K562 (cell line): Measurements from ENCODE around the gene ARHGEF26. TPM values are rescaled to one million over a fixed set of nuclear protein-coding genes. Genes with fewer than 3 reads are reported as not detected.

Experiments used
- ATAC-seq: fragments of 200-7000 bp; cut with Tn5 transposase; 3 replicates; pipeline ENCODE4 v1.9.1; 2020; ENCODE audit warnings: moderate library complexity
- BruUV-seq: library from RNA; stranded (reverse); fragments of 400-500 nt; replicated peaks from 2 replicates; lab custom pipeline; 2021; lab: Mats Ljungman, UMichigan
- CTCF ChIA-PET: fragments of 300-600 bp; formaldehyde crosslinking; extraction: SDS; loops from one replicate; lab custom pipeline; 2021; ENCODE audit warnings: low intra/inter-chr PET ratio; lab: Yijun Ruan, JAX
- POLR2A ChIA-PET: fragments of 300-600, 350-650 bp; sonication (Branson Sonifier 250); formaldehyde crosslinking; extraction: SDS; loops from one replicate; lab custom pipeline; 2021; ENCODE audit warnings: antibody characterized with exemption, inconsistent platforms; lab: Yijun Ruan, JAX
- DNase-seq, 4 experiments: peaks; one replicate each; pipeline versions ENCODE4 v3.0.0 to v3.0.0-alpha.2; 2011 to 2018; ENCODE audit warnings: low spot score in 3 of 4, mixed read lengths in 3 of 4; ENCODE audit errors: extremely low read depth in 1 of 4
- FAIRE-seq: peaks from 2 replicates; lab custom pipeline; 2011; peaks lifted over from hg19 to GRCh38; lab: Jason Lieb, UNC
- H2AFZ ChIP-seq: 2 replicates; pipeline ENCODE4 v1.6.0; 2011; ENCODE audit warnings: low read depth, low read length, control low read depth, inconsistent platforms
- H3K27ac ChIP-seq: fragments of 200-600 bp; 3 replicates; pipeline ENCODE4 v1.8.0; 2011; ENCODE audit warnings: low read depth, mild to moderate bottlenecking, control low read depth, inconsistent platforms, low read length, moderate library complexity, mixed read lengths; ENCODE audit errors: extremely low read depth
- H3K27me3 ChIP-seq, 2 experiments: fragments of 300-600 bp in 1 of 2; 2 replicates in 1 of 2; 3 replicates in 1 of 2; pipeline versions ENCODE4 v1.6.0 to v1.8.0; 2011; ENCODE audit warnings: inconsistent platforms in 2 of 2, low read length in 2 of 2, mild to moderate bottlenecking in 1 of 2, mixed read lengths in 1 of 2, moderate library complexity in 1 of 2; ENCODE audit not compliant: control insufficient read depth in 2 of 2, insufficient read depth in 2 of 2
- H3K36me3 ChIP-seq: fragments of 300-600 bp; 3 replicates; pipeline ENCODE4 v1.8.0; 2011; ENCODE audit warnings: mild to moderate bottlenecking, low read length, inconsistent platforms; ENCODE audit not compliant: control insufficient read depth, insufficient read depth
- H3K4me1 ChIP-seq, 2 experiments: fragments of 200-600 bp in 1 of 2; replicated peaks in 1 of 2; 2 replicates in 1 of 2; 3 replicates in 1 of 2; pipeline versions ENCODE4 v1.5.1 to v1.8.0; 2011; ENCODE audit warnings: inconsistent platforms in 2 of 2, low read length in 2 of 2, mild to moderate bottlenecking in 1 of 2, mixed read lengths in 1 of 2, moderate library complexity in 1 of 2; ENCODE audit not compliant: control insufficient read depth in 2 of 2, insufficient read depth in 2 of 2
- H3K4me2 ChIP-seq: 2 replicates; pipeline ENCODE4 v1.6.1; 2011; ENCODE audit warnings: low read length, control low read depth, inconsistent platforms, mixed read lengths; ENCODE audit not compliant: insufficient read depth
- H3K4me3 ChIP-seq: fragments of 200-600 bp; sonication (generic), shearing (Covaris generic); 2 replicates; pipeline ENCODE4 v1.5.1; 2016; ENCODE audit warnings: control low read depth, inconsistent platforms
- H3K79me2 ChIP-seq: fragments of 200-600 bp; 3 replicates; pipeline ENCODE4 v1.8.0; 2011; ENCODE audit warnings: low read length, inconsistent platforms; ENCODE audit not compliant: control insufficient read depth, insufficient read depth
- H3K9ac ChIP-seq, 2 experiments: 2 replicates each; pipeline versions ENCODE4 v1.6.0 to v1.6.1; 2011; ENCODE audit warnings: low read depth in 2 of 2, low read length in 2 of 2, control low read depth in 1 of 2, inconsistent platforms in 1 of 2, mild to moderate bottlenecking in 1 of 2, mixed read lengths in 1 of 2; ENCODE audit not compliant: insufficient read depth in 1 of 2
- H3K9me1 ChIP-seq: one replicate; pipeline ENCODE4 v1.6.0; 2011; ENCODE audit warnings: inconsistent platforms, mild to moderate bottlenecking, low read length, moderate library complexity; ENCODE audit not compliant: control insufficient read depth, insufficient read depth
- H3K9me3 ChIP-seq: replicated peaks from 2 replicates; pipeline ENCODE4 v1.5.1; 2011; ENCODE audit warnings: low read depth, low read length, inconsistent platforms; ENCODE audit not compliant: control insufficient read depth, insufficient read depth
- H4K20me1 ChIP-seq: replicated peaks from 2 replicates; pipeline ENCODE4 v1.6.1; 2011; ENCODE audit warnings: low read length, inconsistent platforms, mixed read lengths; ENCODE audit not compliant: control insufficient read depth, insufficient read depth
- BCOR ChIP-seq: fragments of 450-650 bp; IDR thresholded peaks from 2 replicates; pipeline ENCODE4 v1.6.1; 2016
- MECOM ChIP-seq: fragments of 250-450 bp; sonication (Bioruptor Pico); IDR thresholded peaks from 2 replicates; pipeline ENCODE4 v1.8.0; 2022; ENCODE audit warnings: inconsistent platforms
- NR2C1 ChIP-seq, 2 experiments: fragments of 450-650 bp; IDR thresholded peaks; 2 replicates each; pipeline ENCODE4 v1.6.1; 2017; ENCODE audit warnings: mild to moderate bottlenecking in 2 of 2, antibody characterized with exemption in 1 of 2, inconsistent platforms in 1 of 2, missing compliant biosample characterization in 1 of 2, missing genetic modification characterization in 1 of 2
- POLR3G ChIP-seq: IDR thresholded peaks from 2 replicates; pipeline ENCODE4 v1.6.1; 2011; ENCODE audit not compliant: insufficient read length, insufficient replicate concordance; ENCODE audit errors: extremely low read depth
- TAF9B ChIP-seq: fragments of 450-650 bp; IDR thresholded peaks from 2 replicates; pipeline ENCODE4 v1.6.1; 2018; ENCODE audit warnings: mild to moderate bottlenecking; ENCODE audit not compliant: partially characterized antibody
- TRIM24 ChIP-seq, 2 experiments: fragments of 450-650 bp; IDR thresholded peaks; 2 replicates each; pipeline ENCODE4 v1.6.1; 2016
- WGBS: fragments of 100-300 bp; shearing (Covaris generic); methylation state at CpG from one replicate; pipeline ENCODE4 v1.1.6; 2016; ENCODE audit warnings: low coverage, mixed read lengths; ENCODE audit not compliant: insufficient coverage; ENCODE audit errors: missing lambda C conversion rate; 5-methylcytosine and 5-hydroxymethylcytosine counted together
- in situ Hi-C: fragments of 300-500 bp; cut with MboI; formaldehyde crosslinking; loops from 4 replicates; pipeline ENCODE4 v1.15.0; 2018; ENCODE audit warnings: inconsistent platforms, mixed read lengths
- intact Hi-C: fragments of 100-400 bp; cut with micrococcal nuclease; formaldehyde crosslinking; loops from 2 replicates; pipeline ENCODE4 v1.14.2; 2022
- polyA plus RNA-seq, 8 experiments: library from polyadenylated mRNA; depleted of rRNA in 4 of 8; stranded (reverse) in 5 of 8; unstranded in 3 of 8; fragments of >200 nt; fragmentation: Nextera tagmentation in 2 of 8; fragmentation: Illumina TruSeq in 1 of 8; extraction: Ambion mirVana in 2 of 8; extraction: Trizol in 1 of 8; gene quantifications; 2 replicates each; pipeline versions ENCODE4 v1.2.1 to v1.2.3, GENCODE V29; 2011 to 2014; ENCODE audit warnings: inconsistent platforms in 1 of 8, missing spikeins in 1 of 8
- total RNA-seq, 7 experiments: library from RNA; depleted of rRNA in 6 of 7; stranded (reverse); fragments of >200 nt in 6 of 7; fragmentation: Illumina TruSeq in 2 of 7; extraction: Trizol in 2 of 7; gene quantifications; 2 replicates each; pipeline versions ENCODE4 v1.2.1 to v1.2.3, GENCODE V29; 2011 to 2021; ENCODE audit warnings: low replicate concordance in 1 of 7
- TF ChIP-seq, protein P1 (sequence below): sonication (generic); IDR thresholded peaks from 2 replicates; pipeline ENCODE4 v1.6.1; 2016

Gene ARHGEF26
- total and polyA plus RNA-seq, 9 of the 15 experiments (the other 6 are each of a cell fraction or from before 2014, with no cell fraction given), result 0.01 to 0.11 (median 0.04) TPM; not detected in 2

DNA sequence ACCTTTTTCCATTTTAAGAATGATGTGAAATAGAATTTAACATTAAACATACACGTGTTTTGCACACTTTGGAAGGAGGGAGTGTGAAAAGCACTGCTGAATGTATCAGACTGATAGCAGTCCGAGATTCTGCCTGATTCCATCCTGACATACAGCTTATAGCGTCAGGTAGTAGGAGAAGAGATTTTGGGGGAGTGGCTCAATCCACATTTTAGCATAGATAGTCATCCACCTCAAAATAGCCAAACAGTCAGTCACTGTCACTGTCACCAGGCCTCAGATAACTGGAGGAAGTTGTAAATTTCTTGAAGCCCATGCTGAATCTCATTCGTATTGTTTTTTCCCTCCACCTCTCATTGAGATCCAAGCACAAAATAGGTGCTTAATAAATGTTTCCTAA, 35.4 kb upstream of the ARHGEF26 start:
- Histone ChIP-seq H4K20me1 (no peaks in the 10 kb centered on the region), H3K9ac (no peak overlapping the region), H3K4me1 (no peaks in the 10 kb centered on the region), H3K27me3 (no peaks in the 10 kb centered on the region), H2AFZ (no peak overlapping the region), H3K27ac (no peak overlapping the region), H3K9me1 (no peaks in the 10 kb centered on the region), H3K4me3 (no peak overlapping the region), H3K9me3 (no peaks in the 10 kb centered on the region), H3K36me3 (no peaks in the 10 kb centered on the region), H3K79me2 (no peaks in the 10 kb centered on the region), H3K4me2 (no peak overlapping the region)
- DNase-seq, result no peak
- TF ChIP-seq POLR3G (no peak), NR2C1 (IDR thresholded peaks at IDR 0.05) (no peak), NR2C1 (tag; IDR thresholded peaks at IDR 0.05) (no peak), TAF9B (no peak), TRIM24 (IDR thresholded peaks at IDR 0.05) (no peak), MECOM (CRISPR knock-in tag) (no peak), BCOR (no peak)
- TF ChIP-seq, protein P1, sequence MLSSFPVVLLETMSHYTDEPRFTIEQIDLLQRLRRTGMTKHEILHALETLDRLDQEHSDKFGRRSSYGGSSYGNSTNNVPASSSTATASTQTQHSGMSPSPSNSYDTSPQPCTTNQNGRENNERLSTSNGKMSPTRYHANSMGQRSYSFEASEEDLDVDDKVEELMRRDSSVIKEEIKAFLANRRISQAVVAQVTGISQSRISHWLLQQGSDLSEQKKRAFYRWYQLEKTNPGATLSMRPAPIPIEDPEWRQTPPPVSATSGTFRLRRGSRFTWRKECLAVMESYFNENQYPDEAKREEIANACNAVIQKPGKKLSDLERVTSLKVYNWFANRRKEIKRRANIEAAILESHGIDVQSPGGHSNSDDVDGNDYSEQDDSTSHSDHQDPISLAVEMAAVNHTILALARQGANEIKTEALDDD, result no peak
- ChIA-PET POLR2A (interaction anchor here (1.7 kb wide), 1 partner anchor 55 kb away, joined by 3 read pairs; no protein-coding TSS in a partner anchor), CTCF (no interaction called here)
- in situ Hi-C loops (no loop called here), intact Hi-C loops (no loop called here)
- BruUV-seq, result no TSS peak
- WGBS, result 0% methylated on average over 4 of the region's 4 CpGs
- ATAC-seq, result no peak
- FAIRE-seq, result no peak
